NCI-H1417 treated with DMSO at 0.1 percent for 48 hours (cell line): ENCODE results near the gene TXNL4B.
"Not testable (repeated sequence)": the region's sequence is repeated elsewhere in the genome, so short reads cannot be mapped to it uniquely, and the experiment has no call there.

ENCODE experiments used
- DNase-seq: peaks from one replicate; lab custom pipeline; 2025; lab: John Stamatoyannopoulos, UW

The TXNL4B gene

DNA sequence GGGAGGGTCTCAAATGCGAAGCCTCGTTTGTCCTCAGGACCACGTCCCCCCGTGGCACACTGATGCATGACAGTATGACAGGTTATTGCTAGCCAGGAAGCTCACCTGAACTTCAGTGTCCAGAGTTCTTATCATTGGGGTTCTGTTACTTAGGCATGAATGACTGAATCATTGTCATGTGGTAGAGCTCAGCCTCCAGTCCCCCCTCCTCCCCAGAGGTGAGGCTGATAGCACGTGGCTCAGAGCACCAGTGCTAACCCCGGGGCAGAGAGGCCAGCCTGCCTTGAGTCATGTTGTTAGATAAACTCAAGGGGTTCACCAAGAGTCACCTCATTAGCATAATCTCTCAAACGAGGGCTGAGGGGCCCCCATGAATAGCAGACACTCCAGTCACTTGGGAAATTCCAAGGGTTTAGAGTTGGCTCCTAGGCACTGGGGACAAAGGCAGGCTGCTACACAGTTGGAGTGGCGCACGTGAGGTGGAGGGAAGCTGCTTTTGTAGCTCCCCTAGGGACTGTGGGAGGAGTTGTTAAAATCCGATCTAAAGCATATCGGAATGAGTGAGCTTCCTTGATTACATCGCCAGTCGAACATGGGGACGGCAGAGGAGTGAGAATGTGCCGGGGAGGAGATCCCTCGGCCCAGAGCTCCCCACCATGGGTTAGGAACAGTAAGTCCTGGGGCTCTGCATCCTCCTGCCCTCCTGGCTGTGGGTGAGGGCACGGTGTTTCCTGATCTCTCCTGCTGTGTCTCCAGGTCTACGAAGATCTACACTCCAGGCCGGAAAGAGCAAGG, 18.4 kb upstream of the TXNL4B start:
- DNase-seq, result no peak

DNA sequence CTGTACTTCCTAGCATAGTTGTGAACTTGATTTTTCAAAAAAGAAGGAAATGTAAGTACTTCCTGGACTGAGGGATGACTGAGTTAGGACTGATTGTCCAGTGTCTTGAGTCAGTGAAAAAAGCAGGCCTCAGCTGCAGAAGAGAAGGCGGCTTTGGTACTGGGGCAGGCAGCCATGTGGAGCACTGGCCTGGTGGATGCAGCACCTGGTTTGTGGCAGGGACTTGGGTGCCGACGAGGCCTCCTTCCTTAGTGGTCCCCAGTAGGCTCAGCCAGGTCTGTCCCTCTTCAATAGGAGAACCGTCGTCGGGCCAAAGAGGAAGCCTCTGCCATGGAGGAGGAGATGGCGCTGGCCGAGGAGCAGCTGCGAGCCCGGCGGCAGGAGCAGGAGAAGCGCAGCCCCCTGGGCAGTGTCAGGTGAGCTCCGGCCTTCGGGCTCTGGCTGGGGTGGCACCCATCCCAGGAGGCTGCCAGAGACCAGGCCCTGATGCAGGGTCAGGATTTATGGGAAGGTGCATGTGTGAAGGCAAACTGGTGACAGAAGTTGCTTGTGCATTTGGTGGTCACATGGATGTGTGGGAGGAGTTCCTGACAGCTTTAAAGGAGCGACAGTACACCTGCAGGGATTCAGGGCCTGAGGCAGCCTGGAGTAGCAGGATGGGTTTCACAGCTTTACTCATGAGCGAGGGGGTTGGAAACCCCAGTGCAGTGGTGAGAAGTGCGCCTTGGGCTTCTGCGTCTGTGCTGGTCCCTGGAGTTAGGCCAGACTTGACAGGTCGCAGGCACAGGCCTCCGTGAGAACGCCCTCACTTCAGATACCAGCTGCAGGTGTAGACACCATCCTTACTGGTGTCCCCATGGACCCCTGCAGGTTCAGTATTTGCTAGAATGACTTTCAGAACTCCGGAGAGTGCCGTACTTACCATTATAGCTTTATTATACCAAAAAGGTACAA, 17.5 kb upstream of the TXNL4B start:
- no peak for DNase-seq

DNA sequence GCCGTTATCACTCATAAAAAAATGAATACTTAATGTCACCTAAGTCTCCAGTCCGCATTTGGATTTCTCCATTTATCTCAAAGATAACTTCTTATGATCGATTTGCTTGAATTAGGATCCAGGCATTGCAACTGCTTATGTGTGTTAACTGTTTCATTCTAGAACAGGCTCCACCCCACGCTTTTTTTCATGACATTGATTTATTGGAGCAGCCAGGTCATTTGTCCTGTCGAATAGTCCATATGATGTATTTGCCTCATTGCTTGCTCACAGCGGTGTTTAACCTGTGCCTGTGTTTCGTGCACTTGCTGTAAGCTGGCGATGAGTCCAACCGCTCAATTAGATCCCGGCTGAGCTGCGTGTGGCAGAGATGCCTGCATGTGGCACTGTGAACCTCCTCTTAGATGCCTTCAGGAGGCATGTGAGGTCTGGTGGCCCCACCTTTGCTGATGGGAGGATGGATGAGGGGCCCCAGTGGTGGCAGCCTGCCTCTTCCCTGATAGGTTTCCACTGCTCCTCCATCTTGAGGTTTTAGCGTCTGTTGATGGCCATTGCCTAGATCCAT, 16.6 kb upstream of the TXNL4B start:
- no peak for DNase-seq

DNA sequence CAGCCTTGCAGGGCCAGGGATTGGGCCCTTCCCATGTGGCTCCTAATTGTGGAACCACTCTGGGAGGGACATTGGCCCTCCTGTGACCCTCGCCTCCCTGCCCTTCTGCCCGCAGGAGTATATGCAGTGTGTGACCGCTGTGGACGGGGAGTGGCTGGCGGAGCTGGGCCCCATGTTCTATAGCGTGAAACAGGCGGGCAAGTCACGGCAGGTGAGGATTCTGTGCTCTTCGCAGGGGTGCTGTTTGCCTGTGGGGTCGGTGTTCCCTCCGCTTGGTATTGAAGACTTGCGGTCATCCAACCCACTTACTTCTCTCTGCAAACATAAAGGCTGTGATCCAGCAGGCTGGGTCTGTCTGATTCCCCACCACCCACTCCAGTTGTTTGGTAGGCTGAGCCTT, 15.9 kb upstream of the TXNL4B start:
- no peak for DNase-seq

DNA sequence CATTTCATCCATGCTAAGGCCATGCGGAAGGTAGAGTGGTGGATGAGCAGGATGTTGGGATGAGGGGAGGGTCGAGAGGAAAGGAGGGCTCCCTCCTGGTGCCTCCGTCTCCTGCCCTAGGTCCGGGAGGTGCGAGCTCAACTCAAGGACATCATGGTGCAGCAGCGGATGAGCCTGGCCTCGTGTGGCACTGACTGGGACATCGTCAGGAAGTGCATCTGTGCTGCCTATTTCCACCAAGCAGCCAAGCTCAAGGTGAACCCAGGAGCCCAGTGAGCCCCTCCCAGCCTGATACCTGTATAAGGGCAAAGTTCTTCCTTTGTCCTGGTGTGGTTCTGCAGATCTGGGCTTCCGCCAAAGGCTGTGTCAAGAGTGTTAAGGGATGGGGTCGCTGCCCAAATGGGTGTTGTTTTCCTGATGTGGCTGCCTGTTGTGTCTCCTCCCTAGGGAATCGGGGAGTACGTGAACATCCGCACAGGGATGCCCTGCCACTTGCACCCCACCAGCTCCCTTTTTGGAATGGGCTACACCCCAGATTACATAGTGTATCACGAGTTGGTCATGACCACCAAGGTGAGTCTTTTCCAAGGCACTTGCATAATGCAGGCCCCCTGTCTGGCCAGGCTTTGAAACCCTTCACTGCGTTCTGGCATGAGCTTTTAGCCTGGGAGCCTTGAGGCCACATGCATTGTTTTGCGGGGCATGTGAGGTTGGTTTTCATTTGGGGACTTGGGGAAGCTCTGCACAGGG, 15.1 kb upstream of the TXNL4B start:
- DNase-seq, result no peak

DNA sequence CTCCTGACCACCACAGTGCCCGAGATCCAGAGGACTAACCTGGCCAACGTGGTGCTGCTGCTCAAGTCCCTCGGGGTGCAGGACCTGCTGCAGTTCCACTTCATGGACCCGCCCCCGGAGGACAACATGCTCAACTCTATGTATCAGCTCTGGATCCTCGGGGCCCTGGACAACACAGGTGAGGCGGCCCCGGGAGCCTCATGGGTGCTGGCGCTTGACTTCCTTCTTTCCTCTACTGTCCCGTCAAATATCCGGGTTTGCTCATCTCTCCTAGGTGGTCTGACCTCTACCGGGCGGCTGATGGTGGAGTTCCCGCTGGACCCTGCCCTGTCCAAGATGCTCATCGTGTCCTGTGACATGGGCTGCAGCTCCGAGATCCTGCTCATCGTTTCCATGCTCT, 14.0 kb upstream of the TXNL4B start:
- DNase-seq, result no peak

DNA sequence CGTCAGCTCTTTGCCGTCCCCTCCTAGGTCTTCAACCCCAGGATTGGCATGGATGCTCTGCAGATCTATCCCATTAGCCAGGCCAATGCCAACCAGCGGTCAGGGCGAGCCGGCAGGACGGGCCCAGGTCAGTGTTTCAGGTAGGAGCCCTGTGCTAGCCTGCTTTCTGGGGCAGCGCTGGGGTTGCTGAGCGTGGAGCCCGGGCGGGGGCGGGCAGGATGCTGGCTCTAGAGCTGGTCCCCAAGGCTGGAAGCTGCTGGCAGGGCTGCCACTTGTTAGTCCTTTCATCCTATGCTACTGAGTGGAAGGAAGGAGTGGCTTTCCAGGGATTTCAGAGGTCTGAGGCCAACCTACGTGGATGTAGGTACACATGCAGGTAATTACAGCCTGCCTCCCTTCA, 12.6 kb upstream of the TXNL4B start:
- DNase-seq, result no peak

DNA sequence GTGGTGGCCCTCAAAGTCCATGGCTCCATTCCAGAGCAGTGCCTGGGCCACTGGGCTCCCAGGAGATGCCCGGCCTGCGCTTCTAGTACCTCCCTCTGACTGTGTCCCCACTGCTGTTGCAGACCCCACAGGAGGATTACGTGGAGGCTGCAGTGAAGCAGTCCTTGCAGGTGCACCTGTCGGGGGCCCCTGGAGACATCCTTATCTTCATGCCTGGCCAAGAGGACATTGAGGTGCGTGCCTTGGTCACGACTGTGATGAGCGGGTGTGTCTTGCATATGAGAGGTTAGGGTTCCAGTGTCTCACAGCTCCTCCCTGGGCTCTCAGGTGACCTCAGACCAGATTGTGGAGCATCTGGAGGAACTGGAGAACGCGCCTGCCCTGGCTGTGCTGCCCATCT, 11.5 kb upstream of the TXNL4B start:
- DNase-seq, result no peak

DNA sequence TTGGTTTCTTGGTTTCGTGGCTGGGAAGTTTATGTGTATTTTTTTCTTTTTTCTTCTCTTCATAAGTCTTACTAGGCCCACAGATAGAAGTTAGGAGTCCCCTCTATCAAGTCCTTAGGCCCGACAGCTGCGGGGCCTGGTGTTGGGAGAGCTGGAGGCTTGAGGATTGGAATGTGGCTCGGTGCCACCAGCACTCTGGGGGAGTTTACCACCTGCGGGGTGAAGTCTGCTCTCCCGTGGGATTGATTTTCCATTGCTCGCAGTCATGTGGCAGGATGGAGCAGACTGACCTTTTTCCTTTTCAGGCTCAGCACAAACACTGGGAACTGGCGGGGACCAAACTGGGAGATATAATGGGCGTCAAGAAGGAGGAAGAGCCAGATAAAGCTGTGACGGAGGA, 7.8 kb upstream of the TXNL4B start:
- no peak for DNase-seq

DNA sequence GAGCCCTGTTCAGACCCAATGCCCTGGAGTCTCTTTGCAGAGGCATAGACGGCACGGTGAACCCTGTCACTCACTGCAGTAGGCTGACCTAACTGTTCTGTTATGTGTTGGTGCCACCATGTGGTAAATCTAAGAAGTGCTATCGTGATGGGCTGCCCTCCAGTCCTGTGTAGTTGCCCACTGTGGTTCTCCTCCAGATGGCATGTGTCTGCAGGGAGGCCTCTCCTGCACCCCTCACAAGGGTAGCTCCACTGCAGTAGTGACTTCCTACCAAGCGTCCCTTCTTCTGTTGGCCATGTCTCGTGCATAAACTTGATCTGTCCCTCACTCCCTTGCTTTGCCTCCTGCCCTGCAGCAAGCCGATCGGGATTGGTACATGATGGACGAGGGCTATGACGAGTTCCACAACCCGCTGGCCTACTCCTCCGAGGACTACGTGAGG, 6.0 kb upstream of the TXNL4B start:
- no peak for DNase-seq

DNA sequence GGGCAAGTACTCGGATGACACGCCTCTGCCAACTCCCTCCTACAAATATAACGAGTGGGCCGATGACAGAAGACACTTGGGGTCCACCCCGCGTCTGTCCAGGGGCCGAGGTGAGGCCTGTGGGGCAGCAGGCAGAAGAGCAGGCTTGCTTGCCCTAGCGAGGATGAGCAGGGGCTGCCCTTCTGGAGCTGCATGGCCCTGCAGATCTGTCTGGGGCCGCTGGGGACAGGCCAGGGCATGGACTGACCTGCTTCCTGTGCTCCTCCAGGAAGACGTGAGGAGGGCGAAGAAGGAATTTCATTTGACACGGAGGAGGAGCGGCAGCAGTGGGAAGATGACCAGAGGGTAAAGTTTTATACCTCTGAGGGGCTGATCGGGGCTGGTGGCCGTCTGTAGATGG, 5.5 kb upstream of the TXNL4B start:
- no peak for DNase-seq

DNA sequence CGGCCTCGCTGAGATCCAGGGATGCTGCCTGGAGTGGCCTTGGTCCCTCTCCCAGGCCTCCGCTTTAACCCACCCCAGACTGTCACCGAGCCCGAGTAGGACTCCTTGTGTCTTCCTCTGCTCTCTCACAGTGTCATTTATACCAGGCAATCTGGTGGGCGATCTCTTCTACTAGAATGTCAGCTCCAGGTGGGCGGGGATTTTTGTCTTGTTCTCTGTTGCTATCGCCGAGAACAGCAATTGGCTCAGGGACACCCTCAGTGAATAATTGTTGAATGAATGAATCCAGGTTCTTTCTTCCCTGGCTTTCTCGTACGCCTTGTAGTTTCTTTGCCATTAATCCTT, 818 bp upstream of the TXNL4B start:
- DNase-seq, result no peak

DNA sequence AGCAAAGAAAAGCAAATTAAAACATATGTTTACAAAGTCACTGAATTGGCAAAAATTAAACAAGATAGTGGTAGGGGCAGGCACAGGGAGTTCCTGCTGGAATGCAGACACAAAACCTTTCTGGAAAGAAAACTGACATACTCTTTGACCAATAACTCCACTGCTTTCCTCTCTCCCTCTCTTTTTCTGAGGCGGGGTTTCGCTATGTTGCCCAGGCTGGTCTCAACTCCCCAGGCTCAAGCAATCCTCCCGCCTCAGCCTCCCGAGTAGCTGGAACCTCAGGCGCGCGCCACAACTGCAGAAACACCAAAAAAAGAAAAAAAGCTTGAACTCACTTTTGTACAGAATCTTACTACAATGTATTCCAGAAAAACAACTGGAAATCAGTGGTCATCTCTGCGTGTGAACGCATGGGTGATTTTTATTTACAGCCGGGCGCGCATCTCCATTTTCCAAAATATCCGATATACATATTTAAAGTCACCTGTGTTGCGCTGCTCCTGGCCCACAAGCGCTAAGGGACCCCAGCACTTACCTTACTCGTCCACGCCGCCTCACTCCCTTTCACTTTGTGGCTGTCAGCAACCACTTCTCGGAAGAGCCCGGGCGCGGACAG, 480 bp downstream of the TXNL4B start:
- DNase-seq, result no peak

DNA sequence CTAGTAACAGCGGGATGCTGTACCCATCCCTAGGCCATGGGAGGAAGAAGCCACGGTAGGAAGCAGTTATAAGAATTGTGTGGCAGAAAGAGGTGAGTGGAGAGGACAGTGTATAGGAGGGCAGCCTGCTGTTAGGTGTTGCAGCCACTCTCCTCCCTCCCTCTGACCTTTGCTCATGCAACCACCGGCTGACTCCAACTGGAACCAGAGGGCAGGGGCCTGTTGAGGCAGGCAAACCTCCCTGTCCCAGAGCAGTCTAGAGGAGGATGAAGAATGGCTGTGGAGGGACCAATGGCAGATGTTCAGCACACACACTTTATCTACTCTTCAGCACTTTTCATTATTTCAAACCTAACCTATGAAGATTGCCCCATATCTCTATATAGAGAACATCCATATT, 2.2 kb downstream of the TXNL4B start:
- DNase-seq, result no peak

DNA sequence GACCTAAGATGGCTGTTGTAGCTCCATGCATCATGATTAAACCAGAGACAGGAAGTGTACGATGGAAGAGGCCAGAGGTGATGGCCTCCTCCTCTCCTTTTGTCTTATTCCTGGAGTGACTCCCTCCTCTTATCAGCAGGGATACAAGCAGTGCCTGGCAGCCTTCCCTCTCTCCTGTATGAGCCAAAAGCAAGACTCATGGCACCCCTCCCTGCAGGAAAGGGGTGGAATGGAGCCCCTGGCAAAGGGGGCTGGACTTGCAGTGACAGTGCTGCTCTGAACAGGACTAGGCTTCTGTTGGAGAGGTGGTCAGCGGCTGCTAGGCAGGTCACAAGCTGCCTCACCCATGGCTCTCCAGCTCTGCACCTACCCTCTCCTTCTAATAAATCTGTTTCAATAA, 8.4 kb downstream of the TXNL4B start:
- no peak for DNase-seq

DNA sequence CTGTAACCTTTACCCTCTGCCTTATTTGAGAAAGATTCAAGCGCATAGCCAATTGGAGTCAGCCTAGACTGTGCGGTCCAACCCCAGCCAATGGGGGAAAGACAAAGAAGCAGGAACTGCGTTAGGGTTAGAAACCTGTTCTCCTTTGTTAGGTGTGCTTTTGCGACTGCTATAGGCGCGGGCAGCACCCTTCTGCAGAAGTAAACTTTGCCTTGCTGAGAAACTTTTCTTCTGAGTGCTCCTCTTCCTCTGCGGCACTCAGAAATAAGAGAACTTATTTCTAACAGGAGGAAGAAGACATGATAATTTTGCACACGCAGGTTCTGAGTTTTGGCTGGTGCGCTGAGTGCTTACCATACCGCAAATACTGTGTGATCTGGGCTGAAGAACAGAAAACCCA, 9.0 kb downstream of the TXNL4B start:
- no peak for DNase-seq

DNA sequence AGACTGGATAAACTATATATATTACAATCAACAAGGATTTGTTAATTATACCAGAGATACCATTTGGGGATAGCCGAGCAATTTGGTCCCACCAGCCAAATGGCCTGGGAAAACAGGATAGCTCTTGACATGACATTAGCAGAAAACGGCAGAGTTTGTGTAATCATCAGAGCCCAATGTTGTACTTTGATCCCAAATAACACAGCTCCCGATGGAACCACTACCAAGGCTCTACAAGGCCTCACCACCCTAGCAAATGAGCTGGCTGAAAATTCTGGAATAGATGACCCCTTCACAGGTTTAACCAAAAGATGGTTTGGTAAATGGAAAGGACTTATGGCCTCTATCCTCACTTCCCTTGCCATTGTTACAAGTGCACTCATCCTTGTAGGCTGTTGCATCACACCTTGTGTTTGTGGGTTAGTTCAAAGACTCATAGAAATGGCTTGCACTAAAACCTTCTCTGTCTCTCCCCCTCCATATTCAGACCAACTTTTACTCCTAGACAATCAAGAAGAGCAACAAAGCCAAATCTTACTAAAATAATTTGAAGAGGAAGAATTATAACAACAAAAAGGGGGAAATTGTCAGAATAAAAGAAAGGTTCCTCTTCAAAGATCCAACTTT, 9.5 kb downstream of the TXNL4B start:
- no peak for DNase-seq

DNA sequence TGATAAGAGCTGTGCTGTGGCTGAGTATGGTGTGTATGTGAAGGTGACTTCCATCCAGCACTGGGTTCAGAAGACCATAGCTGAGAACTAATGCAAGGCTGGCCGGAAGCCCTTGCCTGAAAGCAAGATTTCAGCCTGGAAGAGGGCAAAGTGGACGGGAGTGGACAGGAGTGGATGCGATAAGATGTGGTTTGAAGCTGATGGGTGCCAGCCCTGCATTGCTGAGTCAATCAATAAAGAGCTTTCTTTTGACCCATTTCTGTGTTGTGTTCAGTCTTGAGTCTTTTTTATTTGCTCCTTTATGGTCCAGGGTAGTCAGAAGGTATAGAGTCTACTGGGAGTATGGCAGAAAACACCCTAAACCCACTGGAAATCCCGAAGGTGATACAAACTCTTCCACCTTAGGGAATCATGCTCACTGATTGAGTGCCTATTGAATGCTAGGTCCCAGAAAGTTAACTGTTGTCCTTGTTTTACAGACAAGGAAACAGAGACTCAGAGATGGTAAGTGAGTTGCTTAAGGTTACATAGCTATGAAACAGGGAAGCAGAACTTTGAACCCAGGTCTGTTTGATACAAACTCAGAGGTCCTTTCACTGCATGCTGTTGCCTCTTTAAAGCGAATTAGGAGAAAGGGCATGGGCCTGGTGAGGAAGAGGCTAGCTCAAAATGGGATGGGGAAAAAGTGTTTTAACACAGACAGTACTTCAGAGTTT, 16.3 kb downstream of the TXNL4B start:
- DNase-seq, result not testable (repeated sequence)

DNA sequence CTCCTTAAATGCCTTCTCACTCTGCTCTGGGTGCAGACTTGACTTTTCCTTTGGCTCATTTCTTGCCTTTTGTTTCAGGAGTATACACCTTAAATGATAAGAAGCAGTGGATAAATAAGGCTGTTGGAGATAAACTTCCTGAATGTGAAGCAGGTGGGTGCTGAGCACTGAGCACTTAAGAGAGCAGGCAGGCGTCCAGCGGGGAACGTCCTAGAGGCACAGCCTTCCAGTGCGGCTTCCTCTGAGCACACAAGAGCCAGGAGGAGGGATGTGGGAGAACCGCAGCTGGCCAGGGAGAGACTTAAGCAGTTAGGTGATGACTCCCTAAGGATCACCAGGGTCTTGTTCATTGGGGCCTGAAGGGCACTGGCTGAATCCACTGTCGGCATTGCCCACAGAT, 18.4 kb downstream of the TXNL4B start:
- DNase-seq, result not testable (repeated sequence)

DNA sequence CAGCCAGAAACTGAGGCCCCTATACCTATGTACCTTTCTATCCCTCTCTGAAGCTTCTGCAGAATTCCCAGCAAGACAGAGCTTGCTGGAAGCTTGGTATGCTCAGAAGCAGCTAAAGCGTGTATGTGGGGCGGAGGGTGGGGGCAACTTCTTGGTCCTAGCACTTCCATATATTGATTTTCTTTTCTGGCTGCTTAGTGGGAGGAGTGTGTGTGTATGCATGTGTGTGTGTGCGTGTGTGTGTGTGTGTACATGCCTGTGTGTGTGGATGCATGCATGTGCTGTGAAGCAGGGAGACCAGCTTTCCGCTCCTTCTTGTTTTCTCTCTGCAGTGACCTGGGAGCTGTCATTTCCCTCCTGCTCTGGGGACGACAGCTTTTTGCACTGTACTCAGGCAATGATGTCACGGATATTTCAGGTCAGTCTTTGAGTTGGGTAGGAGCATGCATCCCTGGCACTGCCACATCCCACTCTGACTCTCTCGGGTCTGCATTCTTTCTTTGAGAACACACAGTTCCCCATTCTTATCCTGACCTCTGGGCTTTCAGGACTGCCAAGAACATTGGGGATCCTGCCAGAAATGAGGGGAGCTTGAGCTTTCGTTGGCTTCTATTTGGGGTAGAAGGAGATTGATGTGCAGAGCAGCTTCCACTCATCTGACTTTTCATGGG, 19.7 kb downstream of the TXNL4B start:
- DNase-seq, result no peak
